T-helper 9 cell (primary cell): ENCODE measurements around the gene PFDN5.
A peak's percentile ranks its signal among the peaks of the same experiment; 100 is the strongest.
"Not testable (repeated sequence)": the region's sequence is repeated elsewhere in the genome, so short reads cannot be mapped to it uniquely, and the experiment has no call there.

ENCODE experiments used
- DNase-seq: peaks from one replicate; pipeline ENCODE4 v3.0.0-alpha.2; 2020

PFDN5 gene

DNA sequence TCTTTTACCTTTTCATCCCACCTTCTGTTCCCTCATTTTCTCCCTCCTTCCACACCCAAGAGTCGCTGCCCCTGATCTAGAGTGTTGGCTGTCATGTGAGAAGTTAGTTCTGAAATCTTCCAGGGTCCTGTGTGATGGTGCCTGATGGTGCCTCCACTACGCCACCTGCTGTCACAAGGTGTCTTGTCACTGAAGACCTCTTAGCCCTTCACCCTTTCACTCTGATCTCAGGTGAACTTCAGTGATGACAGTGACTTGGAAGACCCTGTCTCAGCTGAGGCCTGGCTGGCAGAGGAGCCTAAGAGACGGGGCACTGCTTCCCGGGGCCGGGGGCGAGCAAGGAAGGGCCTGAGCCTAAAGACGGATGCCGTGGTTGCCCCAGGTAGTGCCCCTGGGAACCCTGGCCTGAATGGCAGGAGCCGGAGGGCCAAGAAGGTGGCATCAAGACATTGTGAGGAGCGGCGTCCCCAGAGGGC lies 7.6 kb upstream of the PFDN5 start:
- peak; percentile 58 for DNase-seq

DNA sequence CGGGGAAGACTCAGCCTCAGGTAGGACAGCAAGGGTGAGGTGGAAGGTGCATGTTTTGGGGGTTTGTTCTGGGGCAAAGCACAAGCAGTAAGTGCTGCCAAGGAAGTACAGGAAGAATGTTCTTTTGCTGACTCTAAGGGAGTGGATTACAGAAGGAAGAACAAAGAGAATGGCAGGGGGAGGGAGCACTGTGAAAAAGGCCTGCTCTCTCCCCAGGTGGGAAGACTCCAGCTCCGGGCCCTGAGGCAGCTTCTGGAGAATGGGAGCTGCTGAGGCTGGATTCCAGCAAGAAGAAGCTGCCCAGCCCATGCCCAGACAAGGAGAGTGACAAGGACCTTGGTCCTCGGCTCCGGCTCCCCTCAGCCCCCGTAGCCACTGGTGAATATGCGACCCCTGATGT lies 7.0 kb upstream of the PFDN5 start:
- DNase-seq: no peak

DNA sequence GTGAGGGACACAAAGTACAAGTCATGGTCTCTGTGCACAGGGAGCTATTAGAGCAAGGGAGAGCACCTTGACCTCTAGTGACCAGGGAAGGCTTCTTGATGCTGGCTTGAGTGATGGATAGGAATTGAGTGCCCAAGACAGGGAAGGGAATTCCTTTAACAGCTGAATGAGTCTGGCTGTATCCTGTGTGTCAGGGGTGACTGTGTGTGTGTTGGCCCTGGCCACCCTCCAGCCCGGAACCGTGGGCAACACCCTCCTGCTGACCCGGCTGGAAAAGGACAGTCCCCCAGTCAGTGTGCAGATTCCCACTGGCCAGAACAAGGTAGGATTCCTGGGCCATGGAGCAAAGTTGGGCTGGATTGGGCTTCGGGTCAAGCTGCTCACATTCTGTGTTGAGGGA lies 5.5 kb upstream of the PFDN5 start:
- DNase-seq: no peak

DNA sequence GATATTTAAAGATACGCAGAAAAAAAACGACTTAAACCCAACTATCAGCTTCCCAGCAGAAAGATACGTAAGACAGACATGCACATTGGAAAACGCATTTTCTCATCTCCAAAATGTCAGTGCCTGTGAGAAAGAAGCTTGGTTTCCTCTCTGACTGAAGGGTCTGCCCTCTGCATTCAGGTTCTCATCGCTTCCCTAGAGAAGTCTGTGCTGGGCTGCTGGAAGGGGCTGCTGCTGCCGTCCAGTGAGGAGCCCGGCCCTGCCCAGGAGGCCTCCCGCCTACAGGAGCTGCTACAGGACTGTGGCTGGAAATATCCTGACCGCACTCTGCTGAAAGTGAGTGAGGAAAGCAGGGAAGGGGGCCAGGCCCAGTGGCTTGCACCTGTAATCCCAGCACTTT lies 4.7 kb upstream of the PFDN5 start:
- no peak for DNase-seq

DNA sequence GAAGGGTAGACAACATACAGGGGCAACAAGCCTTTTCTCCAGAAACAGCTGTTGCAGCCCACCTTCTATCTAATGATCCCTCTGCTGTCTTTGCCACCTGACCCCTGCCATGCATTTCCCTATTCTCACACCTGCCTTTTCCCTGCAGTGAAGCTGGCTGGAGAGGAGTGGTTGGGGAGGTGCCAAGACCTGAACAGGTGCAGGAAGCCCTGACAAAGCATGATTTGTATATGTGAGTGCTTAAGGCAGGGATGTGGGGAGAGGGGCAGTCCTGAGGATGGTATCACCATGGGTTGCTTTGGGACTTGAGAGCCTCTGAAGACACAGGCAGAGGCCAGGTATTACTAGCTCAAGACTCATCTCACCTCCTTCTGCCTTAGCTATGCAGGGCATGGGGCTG lies 2.9 kb upstream of the PFDN5 start:
- DNase-seq: no peak

DNA sequence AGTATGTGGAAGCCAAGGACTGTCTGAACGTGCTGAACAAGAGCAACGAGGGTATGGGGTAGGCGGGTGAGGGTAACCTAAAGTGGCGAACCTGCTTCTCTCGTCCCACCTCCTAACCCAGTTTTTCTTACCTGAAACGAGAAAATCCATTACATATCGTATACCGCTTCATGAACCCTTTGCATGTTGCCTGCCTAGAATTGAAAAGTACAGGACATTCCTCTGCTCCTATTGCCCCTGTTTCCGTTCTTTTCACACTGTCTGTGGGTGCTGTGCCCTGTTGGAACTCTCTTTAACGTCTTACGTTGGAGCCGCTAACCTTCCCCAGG lies 513 bp downstream of the PFDN5 start:
- no peak for DNase-seq

DNA sequence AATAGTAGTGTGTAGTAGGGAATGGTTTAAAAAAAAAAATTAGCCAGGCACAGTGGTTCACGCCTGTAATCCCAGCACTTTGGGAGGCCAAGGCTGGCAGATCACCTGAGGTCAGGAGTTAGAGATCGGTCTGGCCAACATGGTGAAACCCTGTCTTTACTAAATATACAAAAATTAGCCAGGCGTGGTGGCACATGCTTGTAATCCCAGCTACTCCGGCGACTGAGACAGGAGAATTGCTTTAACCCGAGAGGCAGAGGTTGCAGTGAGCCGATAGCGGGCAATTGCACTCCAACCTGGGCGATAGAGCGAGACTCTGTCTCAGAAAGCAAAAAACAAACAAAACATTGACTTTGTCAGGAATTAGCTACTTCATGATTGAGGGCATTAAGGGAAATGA lies 1.8 kb downstream of the PFDN5 start:
- not testable (repeated sequence) for DNase-seq

DNA sequence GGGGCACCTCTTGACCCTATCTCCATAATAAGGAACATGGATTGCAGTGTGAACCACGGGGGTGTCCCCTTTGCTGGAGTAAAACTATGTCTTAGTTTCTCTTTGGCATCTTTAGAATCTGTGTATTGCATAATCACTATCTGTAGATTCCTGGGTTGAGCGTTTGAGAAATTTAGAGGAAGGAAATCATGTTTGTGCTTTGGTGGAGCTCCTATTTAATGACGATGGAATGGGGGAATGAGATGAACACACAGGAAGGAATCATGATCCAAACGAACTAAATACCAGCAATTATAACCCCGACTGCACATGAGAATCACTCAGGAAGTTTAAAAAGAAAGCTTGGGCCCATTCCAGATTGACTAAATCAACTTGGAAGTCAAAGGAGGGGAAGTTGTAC lies 2.8 kb downstream of the PFDN5 start:
- DNase-seq: no peak

DNA sequence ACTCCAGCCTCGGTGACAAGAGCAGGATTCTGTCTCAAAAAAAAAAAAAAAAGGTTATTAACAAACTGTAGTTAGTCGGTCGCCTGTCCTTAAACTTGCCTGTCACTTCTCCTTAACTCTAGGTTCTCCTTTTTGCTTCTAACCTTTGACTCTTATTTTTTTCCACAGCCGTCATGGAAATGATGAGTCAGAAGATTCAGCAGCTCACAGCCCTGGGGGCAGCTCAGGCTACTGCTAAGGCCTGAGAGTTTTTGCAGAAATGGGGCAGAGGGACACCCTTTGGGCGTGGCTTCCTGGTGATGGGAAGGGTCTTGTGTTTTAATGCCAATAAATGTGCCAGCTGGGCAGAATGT lies 3.7 kb downstream of the PFDN5 start:
- DNase-seq: no peak

DNA sequence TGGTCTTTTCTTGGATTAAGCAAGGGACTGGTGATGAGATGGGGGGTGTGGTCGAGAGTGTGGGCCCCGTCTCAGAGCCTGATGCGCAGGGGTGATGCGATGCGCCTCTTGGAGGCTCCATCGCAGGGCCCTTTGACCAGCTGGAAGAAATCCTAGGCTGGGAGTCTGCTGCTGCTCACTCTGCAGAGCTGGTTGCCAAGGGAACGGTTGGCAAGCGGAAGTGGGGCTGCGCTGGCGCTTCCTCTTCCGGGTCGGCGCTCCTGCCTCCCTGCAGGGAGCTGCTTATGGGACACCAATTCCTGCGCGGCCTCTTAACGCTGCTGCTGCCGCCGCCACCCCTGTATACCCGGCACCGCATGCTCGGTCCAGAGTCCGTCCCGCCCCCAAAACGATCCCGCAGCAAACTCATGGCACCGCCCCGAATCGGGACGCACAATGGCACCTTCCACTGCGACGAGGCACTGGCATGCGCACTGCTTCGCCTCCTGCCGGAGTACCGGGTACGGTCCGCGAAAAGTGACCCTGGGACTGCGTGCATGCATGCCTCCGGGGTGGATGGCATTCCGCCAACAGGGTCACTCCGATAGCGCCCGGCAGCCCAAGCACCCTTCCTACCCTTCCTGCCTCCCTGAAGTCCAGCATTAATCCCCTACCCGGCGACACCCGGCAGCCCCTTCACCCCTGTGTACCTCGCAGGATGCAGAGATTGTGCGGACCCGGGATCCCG lies 4.3 kb downstream of the PFDN5 start, which contains the start of gene MYG1:
Gene MYG1 (plus strand): TSS at position 242 of the 727 bp plus-strand sequence. CDS start 43 bp downstream, at position 285.
- DNase-seq: peak; percentile 75

DNA sequence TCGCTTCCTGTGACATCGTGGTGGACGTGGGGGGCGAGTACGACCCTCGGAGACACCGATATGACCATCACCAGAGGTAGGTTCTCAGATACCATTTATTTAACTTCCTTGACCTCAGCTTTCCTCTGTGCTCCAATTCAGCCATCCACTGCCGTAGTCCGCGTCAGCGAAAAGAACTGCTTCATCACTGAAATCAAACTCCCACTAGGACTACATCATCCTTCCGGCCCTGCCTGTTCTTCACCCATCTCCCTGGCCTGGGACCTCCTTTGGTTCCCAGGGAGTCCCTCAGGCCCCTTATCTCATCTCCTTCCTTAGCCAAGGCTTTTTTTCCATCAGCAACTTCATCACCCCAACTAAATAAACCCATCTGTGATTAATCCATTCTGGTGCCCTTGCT lies 4.8 kb downstream of the PFDN5 start:
- DNase-seq: no peak

DNA sequence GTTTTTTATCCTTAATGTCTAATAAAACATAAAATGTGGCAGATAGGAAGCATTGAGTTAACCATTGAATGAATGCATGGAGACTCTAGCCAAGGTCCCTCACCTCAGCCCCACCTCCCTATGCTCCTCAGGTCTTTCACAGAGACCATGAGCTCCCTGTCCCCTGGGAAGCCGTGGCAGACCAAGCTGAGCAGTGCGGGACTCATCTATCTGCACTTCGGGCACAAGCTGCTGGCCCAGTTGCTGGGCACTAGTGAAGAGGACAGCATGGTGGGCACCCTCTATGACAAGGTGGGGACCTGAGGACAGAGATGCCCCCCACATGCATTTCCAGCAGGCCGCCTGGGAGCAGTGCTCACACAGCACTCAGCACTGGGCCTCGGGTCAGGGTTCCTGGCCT lies 7.6 kb downstream of the PFDN5 start:
- DNase-seq: no peak

DNA sequence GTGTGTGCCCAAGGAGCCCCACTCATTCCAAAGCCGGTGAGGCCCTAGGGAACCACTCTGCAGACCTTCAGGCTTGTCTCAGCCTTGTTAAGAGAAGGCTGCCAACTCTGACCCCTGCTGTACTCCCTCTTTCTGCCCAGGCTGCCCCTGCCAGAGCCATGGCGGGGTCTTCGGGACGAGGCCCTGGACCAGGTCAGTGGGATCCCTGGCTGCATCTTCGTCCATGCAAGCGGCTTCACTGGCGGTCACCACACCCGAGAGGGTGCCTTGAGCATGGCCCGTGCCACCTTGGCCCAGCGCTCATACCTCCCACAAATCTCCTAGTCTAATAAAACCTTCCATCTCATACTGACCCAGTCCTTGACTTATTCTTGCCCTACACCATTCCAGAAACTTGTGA lies 11.5 kb downstream of the PFDN5 start:
- DNase-seq: no peak

DNA sequence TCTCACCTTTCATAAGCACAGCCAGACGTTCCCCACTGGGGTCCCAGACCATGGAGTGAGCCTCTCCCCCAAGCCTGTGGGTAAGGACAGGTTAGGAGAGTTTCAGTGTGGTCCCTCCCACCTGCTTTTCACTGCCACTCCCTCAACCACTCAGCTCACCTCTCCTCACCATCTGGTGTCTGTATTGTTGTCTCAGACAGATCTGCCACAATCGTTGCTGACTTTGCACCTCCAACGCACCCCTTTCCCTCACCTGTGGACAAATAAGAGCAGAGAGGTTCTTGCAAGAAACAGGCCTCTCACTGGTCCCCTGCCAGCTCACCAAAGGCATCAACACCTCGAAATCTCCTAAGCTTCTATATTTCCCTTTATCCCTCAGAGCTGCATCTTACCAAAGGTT lies 12.9 kb downstream of the PFDN5 start:
- DNase-seq: no peak

DNA sequence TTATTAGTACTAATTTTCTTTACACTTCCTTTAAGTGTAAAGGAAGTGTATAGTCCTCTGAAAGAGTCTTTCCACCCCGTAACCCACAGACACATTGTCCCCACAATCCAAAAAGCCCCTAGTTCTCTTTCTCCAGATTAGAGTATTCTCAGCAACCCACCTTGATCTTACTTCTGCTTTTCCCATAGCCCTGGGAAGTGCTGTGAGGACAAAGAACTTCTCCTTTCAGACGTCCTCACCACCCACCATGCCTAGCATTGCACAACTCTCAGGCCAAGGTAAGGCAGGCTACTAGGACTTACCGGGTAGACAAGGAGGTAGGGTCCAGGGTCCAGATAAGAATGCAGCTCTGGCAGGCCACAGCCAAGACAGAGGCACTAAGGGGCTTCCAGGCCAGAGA lies 18.7 kb downstream of the PFDN5 start:
- DNase-seq: no peak

DNA sequence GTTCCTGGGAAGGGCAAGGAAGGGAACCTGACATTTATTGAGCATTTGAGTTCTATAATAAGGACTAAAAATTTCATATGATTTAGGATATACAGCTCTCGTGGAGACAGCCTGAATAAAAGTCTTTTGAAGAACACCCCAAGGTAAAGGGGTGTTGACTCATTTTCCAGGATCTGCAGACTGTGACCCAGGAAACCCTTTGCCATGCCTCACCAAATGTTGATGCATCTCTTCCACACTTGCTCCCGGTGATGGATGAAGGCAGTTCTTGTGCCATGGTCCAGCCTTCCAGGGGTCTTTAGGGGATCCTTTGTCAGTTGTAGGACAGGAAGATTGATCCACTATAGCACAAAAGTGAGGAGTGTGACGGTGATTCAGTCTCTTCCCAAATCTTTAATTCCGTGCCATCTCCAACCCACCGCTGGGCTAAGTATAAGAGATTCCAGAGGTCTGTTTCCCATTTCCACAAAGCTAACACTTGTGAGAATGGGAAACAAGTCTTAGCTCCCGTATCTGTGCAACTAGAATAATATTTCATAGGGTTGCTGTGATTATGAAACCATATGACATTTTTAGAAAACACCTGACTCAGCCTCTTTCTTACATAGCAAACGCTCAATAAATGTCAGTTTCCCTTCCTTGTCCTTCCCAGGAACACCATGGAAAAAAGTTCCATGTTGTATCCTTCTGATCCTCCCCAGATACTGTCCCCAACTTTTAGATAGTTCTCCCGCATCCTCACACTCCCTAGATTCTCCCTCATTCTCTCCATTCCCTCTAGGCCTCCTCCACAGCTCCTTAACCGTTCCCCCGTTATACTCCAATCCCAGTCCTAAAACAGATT lies 25.2 kb downstream of the PFDN5 start:
- DNase-seq: no peak

DNA sequence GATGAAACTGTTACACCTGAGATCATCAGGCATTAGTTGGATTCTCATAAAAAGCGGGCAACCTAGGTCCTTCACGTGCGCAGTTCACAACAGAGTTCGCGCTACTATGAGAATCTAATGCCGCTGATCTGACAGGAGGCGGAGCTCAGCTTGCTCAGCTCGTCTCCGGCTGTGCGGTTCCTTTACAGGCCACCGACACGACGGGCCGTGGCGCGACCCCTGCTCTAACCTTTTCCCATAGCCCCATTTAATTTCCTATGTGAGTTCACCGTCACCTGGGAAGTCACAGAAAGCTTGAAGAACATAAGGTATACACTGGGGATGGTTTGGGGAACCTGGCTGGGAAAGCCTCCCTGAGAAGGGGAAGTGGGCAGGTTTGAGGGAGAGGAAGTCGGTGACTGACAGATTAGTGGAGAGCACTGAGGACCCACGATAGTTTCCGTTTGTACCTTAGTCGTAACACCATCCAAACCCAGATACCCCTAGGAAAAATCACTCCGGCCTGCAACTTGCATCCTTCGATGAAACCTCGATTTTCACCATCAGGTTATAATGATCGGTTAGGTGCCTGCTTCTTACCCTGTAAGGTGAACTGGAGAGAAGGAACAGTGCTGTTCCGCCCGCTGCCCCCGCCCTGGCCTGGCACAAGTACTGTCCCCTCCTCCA lies 28.9 kb downstream of the PFDN5 start:
- peak; percentile 33 for DNase-seq

DNA sequence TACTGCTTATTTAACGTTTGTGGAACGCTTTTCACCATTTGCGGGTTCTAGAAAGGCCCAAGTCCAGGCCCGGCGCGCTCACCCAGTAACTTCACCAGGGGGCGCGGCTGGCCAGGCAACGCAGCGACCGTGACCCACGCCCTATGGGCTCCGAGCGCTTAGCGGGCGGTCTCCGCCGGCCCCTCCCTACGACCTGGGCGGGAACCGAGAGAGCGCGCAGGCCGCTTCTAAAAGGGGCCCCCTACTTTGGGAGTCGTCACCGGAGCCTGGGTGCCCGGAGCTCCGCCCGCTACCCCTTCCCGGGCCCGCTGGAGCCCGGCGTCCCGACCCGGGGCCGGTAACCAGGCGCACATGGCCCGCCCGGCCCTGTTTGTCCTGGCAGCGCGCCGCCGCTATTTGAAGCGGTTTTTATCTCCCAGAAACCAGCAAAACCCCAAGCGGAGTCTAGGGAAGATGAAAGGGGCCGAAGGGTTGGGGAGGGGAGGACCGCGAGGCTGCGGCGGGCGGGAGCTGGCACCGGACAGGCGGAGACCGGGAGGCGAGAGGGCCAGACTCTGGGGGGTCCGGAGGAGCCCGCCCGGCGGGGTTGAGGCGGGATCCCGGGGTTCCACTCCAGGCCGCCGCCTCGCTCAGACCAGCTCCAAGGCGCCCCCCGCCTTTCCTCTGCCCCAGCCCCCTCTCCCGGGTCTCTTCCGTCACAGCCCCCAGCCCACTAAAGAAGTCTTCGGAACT lies 29.6 kb downstream of the PFDN5 start:
- DNase-seq: peak; percentile 73

DNA sequence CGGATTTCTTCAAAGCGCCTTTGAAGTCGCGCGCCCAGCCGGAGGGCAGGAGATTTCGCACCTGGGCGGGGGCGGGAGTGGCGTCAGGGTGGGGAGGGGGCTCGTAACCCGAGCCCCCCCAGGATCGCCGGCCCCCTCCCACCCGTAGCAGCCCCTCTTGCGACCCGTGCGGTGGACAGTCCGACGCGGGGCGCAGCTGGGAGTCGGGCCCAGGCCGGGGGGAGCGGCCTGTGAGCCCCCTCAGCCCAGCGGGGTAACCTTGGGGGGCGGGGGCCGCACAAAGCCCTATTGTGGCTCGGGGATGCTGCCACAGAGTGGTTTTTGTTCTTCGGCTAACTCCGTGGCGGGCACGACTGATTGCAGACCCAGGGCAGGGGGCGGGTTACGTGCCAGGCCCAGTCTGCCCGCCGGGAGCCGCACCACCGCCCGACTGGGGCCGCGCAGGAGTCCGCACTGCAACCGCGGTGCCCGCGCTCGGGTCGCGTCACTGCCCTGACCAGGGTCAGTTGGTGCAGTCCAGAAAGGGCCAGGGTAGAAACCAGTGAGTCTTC lies 30.2 kb downstream of the PFDN5 start:
- peak; percentile 13 for DNase-seq

DNA sequence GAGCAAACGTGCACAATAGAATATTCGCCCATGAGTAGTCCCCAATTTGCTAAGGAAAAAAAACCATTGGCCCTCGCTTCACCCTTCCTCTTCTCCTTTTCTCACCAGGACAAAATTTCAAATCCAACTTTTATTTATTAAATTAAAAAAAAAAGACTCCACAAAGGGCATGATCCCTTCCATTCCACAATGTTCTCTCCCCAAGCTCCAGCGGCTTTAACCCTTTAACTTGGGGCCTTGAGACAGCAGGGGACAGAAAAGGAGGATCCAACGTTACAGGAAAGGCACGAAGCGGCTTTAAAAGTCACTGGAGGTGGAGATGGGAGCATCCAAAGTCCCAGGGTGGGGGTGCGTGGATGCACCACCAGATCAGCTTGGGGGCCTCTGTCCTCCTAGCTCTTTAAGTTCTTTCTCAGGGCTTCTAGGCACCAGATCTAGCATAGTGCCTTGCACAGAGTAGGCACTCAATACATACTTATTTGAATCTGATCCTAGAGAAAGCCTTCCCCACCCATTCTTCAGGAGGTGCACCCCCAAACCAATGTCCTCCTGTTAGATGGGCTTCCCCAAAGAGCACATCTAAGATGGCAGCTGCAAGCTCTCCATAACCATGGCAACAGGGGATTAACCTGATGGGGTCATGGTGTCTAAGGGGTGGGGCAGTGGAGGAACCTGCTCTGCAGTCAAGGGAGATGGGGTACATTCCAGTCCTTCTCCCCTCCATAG lies 31.3 kb downstream of the PFDN5 start:
- DNase-seq: no peak

DNA sequence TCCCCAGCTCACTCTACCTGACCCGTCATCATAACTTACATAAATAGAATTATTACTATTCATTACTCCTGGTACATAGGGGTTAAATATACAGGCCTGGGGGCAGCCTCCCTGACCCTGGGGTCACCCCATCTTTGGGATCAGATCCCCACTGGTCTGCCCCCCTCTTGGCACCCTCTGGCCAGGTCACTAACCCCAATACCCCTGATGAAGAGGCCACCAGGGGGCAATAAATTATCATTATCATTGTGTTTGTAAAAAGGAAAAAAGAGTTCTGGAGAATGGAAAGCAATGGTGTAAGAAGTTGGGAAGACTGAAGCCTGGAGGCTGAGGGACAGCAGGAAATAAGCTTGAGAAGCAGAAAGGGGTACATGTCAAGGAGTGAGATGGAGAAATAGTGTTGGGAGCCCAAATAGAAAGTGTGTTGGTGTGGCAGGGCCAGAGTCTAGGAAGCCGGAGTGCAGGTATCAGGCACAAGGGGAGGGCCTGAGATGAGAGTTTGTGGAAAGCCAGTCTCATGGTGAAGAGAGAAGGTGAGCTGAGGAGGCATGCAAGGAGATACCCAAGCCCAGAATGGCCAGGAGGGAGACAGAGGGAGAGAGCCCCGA lies 32.2 kb downstream of the PFDN5 start:
- no peak for DNase-seq

DNA sequence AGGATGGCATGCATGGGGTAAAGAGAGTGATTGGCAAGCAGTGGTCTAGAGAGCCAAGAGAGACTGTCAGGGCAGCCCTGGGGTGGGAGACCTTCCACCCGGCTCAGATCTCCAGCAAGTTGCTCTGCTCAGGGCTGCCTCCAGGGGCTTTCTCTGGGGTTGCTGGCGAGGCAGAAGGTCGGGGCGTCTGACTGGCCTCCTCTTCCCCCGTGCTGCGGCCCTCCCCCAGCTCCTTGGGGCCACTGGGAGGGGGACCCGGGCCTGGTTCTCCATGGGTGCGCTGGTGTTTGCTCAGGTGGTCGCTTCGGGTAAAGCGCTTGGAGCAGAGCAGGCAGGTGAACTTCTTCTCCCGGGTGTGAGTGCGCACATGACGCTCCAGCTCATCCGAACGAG lies 32.7 kb downstream of the PFDN5 start:
- no peak for DNase-seq
